ENCODE measurements around the gene MZF1. TPM values are rescaled to one million over a fixed set of nuclear protein-coding genes. Genes with fewer than 3 reads are reported as not detected.
"Not testable (repeated sequence)": the region's sequence is repeated elsewhere in the genome, so short reads cannot be mapped to it uniquely, and the experiment has no call there.

The MZF1 gene
- polyA plus RNA-seq, 4 donors, result 18.2 to 61.3 (median 43.9) TPM

- peak; percentile 98 to 99 (median 98) for DNase-seq (ENCODE audit: low read depth in 4 of 4, low spot score in 2 of 4)
Measured at GRCh38 chr19:58543826-58544590, 29.1 kb downstream of the MZF1 start, which contains the start of gene TRIM28. Gene TRIM28, plus strand, starts transcription at chr19:58544064. Its CDS starts 694 bp downstream, at chr19:58544758.

DNA sequence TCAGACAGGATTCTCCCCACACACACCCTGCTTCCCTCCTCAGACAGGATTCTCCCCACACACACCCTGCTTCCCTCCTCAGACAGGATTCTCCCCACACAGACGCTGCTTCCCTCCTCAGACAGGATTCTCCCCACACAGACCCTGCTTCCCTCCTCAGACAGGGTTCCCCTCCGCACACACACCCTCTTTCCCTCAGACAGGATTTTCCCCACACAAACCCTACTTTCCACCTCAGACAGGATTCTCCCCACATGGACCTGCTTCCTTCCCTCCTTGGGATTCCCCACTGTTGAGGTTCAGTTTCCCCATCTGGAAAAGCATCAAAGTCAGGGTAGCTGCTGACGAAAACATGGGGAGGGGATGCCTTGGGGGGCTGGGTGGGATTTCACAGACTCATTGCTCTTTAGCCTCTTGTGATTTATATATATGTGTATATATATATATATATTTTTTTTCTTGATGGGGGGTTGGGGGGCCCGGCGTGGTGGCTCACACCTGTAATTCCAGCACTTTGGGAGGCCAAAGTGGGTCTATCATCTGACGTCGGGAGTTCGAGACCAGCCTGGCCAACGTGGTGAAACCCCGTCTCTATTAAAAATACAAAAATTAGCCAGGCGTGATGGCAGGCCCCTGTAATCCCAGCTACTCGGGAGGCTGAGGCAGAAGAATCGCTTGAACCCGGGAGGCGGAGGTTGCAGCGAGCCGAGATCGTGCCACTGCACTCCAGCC is 30.3 kb downstream of the MZF1 start:
- not testable (repeated sequence) for DNase-seq (ENCODE audit: low read depth in 4 of 4, low spot score in 2 of 4)

DNA sequence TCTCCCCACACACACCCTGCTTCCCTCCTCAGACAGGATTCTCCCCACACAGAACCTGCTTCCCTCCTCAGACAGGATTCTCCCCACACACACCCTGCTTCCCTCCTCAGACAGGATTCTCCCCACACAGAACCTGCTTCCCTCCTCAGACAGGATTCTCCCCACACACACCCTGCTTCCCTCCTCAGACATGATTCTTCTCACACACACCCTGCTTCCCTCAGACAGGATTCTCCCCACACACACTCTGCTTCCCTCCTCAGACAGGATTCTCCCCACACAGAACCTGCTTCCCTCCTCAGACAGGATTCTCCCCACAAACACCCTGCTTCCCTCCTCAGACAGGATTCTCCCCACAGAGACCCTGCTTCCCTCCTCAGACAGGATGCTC is 34.0 kb downstream of the MZF1 start:
- not testable (repeated sequence) for DNase-seq (ENCODE audit: low read depth in 4 of 4, low spot score in 2 of 4)

DNA sequence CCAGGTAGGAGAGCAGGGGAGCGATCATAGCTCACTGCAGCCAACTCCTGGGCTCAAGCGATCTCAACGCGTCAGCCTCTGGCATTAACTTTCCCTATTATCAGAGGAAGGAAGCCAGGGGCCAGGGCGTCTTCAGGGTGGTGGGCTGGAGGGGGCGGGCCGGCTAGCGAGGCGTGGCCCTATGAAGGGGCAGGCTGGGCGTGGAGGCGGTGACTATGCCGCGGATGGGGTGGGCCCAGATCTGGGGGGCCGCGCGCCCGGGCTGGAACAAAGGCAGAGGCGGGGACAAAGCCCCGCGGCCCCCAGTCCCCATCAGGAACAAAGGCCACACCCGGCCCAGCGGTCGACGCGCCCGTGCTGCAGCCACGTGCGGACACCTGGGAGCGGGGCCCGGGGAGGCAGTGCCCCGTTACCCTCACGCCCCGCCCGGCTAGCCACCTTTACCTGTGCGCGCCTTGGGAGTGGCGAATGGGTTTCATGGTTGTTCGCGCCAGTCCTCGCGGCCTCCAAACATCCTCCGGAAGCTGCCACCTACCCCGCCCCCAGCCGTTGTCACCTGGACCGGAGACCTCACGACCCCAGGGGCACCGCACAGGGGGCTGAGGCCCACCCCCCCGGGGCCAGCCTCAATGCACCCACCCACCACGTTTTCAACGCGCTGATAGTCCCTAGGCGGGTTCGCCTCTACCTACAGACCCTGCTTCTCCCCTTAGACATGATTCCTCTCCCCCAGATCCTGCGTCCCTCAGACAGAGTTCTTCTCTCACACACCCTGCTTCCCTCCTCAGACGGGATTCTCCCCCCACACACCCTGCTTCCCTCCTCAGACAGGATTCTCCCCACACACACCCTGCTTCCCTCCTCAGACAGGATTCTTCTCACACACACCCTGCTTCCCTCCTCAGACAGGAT is 34.6 kb downstream of the MZF1 start:
- DNase-seq (ENCODE audit: low read depth in 4 of 4, low spot score in 2 of 4), result peak in 1 of 4 donors; percentile 71

- DNase-seq (ENCODE audit: low read depth in 4 of 4, low spot score in 2 of 4), result no peak
Measured at GRCh38 chr19:58536852-58537798, 36.0 kb downstream of the MZF1 start.

DNA sequence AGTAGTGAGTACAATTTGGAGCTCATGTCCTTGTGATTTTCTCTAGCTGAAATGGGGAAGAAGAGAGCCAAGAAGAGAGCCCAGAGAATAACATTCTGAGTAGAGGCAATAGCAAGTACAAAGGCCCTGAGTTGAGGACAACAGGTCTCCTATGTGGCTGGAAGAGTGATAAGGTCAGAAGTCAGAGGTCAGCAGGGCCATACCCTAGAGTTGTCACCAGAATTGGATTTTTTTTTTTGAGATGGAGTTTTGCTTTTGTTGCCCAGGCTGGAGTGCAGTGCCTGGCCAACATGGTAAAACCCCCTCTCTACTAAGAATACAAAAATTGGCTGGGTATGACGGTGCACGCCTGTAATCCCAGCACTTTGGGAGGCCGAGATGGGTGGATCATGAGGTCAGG is 37.3 kb downstream of the MZF1 start:
- no peak for DNase-seq (ENCODE audit: low read depth in 4 of 4, low spot score in 2 of 4)

DNA sequence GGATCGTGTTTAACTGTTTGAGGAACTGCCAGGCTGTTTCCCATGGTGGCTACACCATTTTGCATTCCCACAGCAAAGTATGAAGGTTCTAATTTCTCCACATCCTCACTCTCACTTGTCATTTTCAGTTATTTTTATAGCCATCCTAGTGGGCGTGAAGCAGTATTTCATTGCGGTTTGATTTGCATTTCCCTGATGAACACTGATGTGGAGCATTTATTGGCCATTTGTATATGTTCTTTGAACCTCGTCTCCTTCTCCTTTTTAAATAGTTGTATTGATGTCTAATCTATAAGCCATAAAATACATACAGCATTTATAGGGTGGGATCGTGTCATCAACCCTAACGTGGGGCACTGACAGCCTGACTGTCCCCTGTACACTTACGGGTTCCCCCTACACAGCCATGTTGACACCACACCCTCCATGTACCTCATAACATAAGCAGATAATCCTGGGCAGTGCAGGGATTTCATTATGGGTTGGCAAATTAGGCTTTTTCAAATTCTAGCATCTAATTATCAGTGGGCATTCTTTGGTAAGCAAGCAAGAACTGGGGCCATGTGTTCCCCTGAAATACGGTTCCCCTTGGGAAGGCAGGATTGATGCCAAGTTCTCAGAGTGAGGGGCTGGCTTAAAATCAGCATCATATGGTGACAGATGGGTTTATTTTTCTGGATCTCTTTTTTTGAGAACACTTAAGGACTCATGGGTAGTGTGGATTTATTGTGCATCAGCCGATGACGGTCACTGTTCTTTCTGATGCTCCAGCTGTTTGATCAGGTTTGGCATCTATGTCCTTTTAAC is 41.9 kb downstream of the MZF1 start:
- DNase-seq (ENCODE audit: low read depth in 4 of 4, low spot score in 2 of 4), result no peak

DNA sequence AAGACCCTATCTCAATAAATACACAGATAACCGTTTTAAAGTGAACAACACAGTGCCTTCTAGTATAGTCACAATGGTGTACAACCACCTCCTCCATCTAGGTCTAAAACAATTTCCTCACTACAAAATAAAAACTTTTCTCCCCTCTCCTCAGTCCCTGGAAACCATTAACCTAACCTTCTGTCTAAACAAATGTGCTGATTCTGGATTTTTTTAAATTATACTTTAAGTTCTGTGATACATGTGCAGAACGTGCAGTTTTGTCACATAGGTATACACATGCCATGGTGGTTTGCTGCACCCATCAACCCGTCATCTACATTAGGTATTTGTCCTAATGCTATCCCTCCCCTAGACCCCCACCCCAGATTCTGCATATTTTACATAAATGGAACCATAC is 43.7 kb downstream of the MZF1 start:
- DNase-seq (ENCODE audit: low read depth in 4 of 4, low spot score in 2 of 4), result no peak

DNA sequence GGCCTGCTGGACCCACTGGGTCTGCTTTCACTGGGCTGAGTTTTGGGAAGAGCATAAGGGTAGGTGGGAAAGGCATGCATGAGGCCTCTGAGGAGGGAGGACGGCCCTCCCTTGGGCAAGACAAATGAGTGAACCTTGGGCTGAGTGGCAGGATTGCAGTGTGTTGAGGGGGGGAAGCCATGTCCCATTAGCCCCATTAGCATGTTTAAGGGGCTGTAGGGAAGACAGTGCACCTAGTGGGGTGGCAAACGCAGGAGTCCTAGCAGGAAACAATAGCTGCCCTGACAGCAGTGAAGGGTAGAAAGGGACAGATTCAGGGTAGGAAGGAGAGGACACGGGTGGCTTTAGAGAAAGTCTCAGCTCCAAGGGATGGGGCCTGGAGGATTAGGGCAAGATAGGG is 50.4 kb downstream of the MZF1 start:
- DNase-seq (ENCODE audit: low read depth in 4 of 4, low spot score in 2 of 4), result no peak

- no peak for DNase-seq (ENCODE audit: low read depth in 4 of 4, low spot score in 2 of 4)
Measured at GRCh38 chr19:58521651-58522050, 51.5 kb downstream of the MZF1 start.

GRCh38 chr19:58520257-58520599 is 52.9 kb downstream of the MZF1 start:
- DNase-seq (ENCODE audit: low read depth in 4 of 4, low spot score in 2 of 4), result no peak

GRCh38 chr19:58519355-58520256 is 53.5 kb downstream of the MZF1 start, which contains the start of gene ZBTB45:
Gene ZBTB45, minus strand, starts transcription at chr19:58519810. Its CDS starts 2,137 bp downstream, at chr19:58517673.
- DNase-seq (ENCODE audit: low read depth in 4 of 4, low spot score in 2 of 4), result peak; percentile 77 to 92 (median 89)

DNA sequence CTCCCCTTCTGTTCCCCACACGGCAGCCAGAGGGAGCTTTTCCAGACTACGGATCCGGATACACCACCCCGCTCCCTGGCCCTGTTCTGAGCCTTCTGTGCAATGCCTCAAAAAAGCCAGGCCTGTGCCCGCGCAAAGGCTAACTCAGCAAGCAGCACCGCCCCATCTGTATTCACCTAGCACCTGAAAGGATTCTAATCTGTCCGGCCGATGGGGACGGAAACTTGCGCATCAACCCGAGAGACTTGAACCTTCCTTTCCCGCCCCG is 54.1 kb downstream of the MZF1 start:
- peak; percentile 55 to 63 (median 60) for DNase-seq (ENCODE audit: low read depth in 4 of 4, low spot score in 2 of 4)

- no peak for DNase-seq (ENCODE audit: low read depth in 4 of 4, low spot score in 2 of 4)
Measured at GRCh38 chr19:58518256-58519086, 54.7 kb downstream of the MZF1 start.

- no peak for DNase-seq (ENCODE audit: low read depth in 4 of 4, low spot score in 2 of 4)
Measured at GRCh38 chr19:58516964-58517833, 55.9 kb downstream of the MZF1 start.

- no peak for DNase-seq (ENCODE audit: low read depth in 4 of 4, low spot score in 2 of 4)
Measured at GRCh38 chr19:58516246-58516836, 56.8 kb downstream of the MZF1 start.

Data from left renal cortex interstitium (tissue), 4 donors.